ENCODE data around the gene DHX36. TPM values are rescaled to one million over a fixed set of nuclear protein-coding genes. Genes with fewer than 3 reads are reported as not detected.
A peak's percentile ranks its signal among the peaks of the same experiment; 100 is the strongest.

DHX36 gene
- total RNA-seq, 6 donors from 2014 or later: 35.0 to 95.3 (median 54.2) TPM

GRCh38 chr3:154334973-154335420, 10.7 kb upstream of the DHX36 start:
- DNase-seq (no peak), ATAC-seq (ENCODE audit: low FRiP score in 2 of 2) (no peak)
- Histone ChIP-seq H3K27me3 (no peaks in the 10 kb centered on the region), H3K27ac (no peak overlapping the region), H3K36me3 (no peaks in the 10 kb centered on the region), H3K4me1 (no peaks in the 10 kb centered on the region), H3K4me3 (no peak overlapping the region), H3K9me3 (no peaks in the 10 kb centered on the region)
- 7 to 19% methylated on average over 3 of the region's 3 CpGs for WGBS, 2 donors
- TF ChIP-seq POLR2AphosphoS5 (IDR thresholded peaks at IDR 0.05) (no peak), CTCF (IDR thresholded peaks at IDR 0.05) (peak in 4 of 6 experiments; percentile 26 to 59 (median 41))

GRCh38 chr3:154327871-154328270, 3.6 kb upstream of the DHX36 start:
- no peaks in the 10 kb centered on the region for H3K27me3 ChIP-seq
- TF ChIP-seq CTCF (IDR thresholded peaks at IDR 0.05) (no peak), POLR2A (IDR thresholded peaks at IDR 0.05) (no peak), EP300 (IDR thresholded peaks at IDR 0.05) (no peak), POLR2AphosphoS5 (IDR thresholded peaks at IDR 0.05) (no peak)
- ATAC-seq (ENCODE audit: low FRiP score in 2 of 2) (no peak), DNase-seq (no peak)
- H3K36me3 ChIP-seq: no peaks in the 10 kb centered on the region
- H3K4me1 ChIP-seq: peaks cover 10 to 13% (median 10%) of the 10 kb centered on the region in 4 donors
- no peak overlapping the region for H3K4me3 ChIP-seq
- H3K27ac ChIP-seq: no peak overlapping the region
- no peaks in the 10 kb centered on the region for H3K9me3 ChIP-seq

GRCh38 chr3:154324919-154325318, 632 bp upstream of the DHX36 start:
- ATAC-seq (ENCODE audit: low FRiP score in 2 of 2) (no peak), DNase-seq (no peak)
- H3K4me3 ChIP-seq: peak overlapping the region in 3 of 4 donors; percentile 58 to 84 (median 77)
- H3K4me1 ChIP-seq: peaks cover 26 to 41% (median 33%) of the 10 kb centered on the region in 4 donors
- WGBS, 2 donors: 59 to 74% methylated on average over 3 of the region's 3 CpGs
- H3K36me3 ChIP-seq: no peaks in the 10 kb centered on the region
- H3K27ac ChIP-seq: peak overlapping the region; percentile 91 to 99 (median 96)
- no peak for TF ChIP-seq CTCF (IDR thresholded peaks at IDR 0.05)
- TF ChIP-seq EP300 (IDR thresholded peaks at IDR 0.05): peak in 1 of 4 donors; percentile 11
- H3K27me3 ChIP-seq: no peaks in the 10 kb centered on the region
- no peaks in the 10 kb centered on the region for H3K9me3 ChIP-seq

- DNase-seq: no peak
- TF ChIP-seq EP300 (IDR thresholded peaks at IDR 0.05) (no peak), POLR2AphosphoS5 (IDR thresholded peaks at IDR 0.05) (no peak), POLR2A (IDR thresholded peaks at IDR 0.05) (no peak), CTCF (IDR thresholded peaks at IDR 0.05) (no peak)
- peaks cover 8 to 32% (median 17%) of the 10 kb centered on the region in 4 donors for H3K36me3 ChIP-seq
- peaks cover 22 to 52% (median 43%) of the 10 kb centered on the region in 4 donors for H3K4me1 ChIP-seq
- no peaks in the 10 kb centered on the region for H3K27me3 ChIP-seq
- no peaks in the 10 kb centered on the region for H3K9me3 ChIP-seq
- H3K27ac ChIP-seq: no peak overlapping the region
- no peak for ATAC-seq (ENCODE audit: low FRiP score in 2 of 2)
- 72 to 80% methylated on average over 5 of the region's 5 CpGs for WGBS, 2 donors
- no peak overlapping the region for H3K4me3 ChIP-seq
These were observed 7.1 kb downstream of the DHX36 start for GRCh38 chr3:154316974-154317767.

- Histone ChIP-seq H3K9me3 (no peaks in the 10 kb centered on the region), H3K36me3 (peaks cover 11 to 57% (median 17%) of the 10 kb centered on the region in 4 donors), H3K4me1 (peaks cover 7 to 25% (median 24%) of the 10 kb centered on the region in 4 donors), H3K27ac (no peak overlapping the region), H3K27me3 (no peaks in the 10 kb centered on the region), H3K4me3 (no peak overlapping the region)
- ATAC-seq (ENCODE audit: low FRiP score in 2 of 2): no peak
- no peak for DNase-seq
- WGBS, 2 donors: 97 to 98% methylated on average over 1 of the region's 1 CpG
- no peak for TF ChIP-seq POLR2AphosphoS5 (IDR thresholded peaks at IDR 0.05)
These were observed 10.1 kb downstream of the DHX36 start for GRCh38 chr3:154314152-154314551.
